ENCODE data around the gene ADCY9. TPM values are rescaled to one million over a fixed set of nuclear protein-coding genes. Genes with fewer than 3 reads are reported as not detected.
A peak's percentile ranks its signal among the peaks of the same experiment; 100 is the strongest.

Gene ADCY9
- total RNA-seq, 1 experiment from 2014 or later, result 7.1 TPM

DNA sequence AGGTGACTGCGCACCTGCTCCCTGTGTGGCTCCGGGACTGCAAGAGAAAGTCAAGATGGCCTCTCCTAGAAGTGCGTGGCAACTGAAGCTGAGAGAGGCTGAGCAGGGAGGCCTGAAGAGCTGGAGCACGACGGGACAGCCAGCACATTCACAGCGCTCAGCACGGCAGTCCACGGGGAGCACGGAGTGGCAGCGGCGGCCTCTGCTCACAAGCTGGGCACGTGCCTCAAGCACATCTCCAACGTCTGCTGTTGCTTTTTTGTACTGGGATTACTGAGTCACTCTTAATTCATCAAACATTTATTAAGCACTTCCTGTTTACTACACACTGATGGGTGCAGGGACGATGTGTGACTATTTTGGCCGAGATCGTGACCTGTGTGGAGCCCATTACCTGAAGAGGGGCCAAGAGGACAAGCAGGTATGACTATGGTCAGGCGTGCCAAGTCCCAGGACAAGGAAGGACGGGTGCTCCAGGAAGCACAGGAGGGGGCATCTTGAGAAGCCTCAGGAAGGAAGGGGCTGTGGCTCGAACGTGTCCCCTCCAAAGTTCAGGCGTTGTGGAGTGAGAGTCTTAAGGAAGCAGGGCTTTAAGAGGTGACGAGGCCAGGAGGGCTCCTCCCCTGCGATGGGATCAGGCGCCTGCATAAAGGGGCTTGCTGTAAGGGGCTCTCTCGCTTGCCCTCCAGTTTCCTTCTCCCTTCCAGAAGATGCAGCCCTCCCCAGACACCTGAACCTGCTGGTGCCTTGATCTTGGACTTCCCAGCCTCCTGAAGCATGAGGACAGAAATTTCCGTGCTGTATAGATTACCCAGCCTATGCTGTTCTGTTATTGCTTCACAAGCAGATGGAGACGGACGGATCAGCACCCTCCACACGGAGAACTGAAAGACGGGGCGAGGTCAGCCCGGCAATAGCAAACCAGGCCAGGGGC is 105.8 kb downstream of the ADCY9 start:
- TF ChIP-seq, protein P1, sequence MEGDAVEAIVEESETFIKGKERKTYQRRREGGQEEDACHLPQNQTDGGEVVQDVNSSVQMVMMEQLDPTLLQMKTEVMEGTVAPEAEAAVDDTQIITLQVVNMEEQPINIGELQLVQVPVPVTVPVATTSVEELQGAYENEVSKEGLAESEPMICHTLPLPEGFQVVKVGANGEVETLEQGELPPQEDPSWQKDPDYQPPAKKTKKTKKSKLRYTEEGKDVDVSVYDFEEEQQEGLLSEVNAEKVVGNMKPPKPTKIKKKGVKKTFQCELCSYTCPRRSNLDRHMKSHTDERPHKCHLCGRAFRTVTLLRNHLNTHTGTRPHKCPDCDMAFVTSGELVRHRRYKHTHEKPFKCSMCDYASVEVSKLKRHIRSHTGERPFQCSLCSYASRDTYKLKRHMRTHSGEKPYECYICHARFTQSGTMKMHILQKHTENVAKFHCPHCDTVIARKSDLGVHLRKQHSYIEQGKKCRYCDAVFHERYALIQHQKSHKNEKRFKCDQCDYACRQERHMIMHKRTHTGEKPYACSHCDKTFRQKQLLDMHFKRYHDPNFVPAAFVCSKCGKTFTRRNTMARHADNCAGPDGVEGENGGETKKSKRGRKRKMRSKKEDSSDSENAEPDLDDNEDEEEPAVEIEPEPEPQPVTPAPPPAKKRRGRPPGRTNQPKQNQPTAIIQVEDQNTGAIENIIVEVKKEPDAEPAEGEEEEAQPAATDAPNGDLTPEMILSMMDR (IDR thresholded peaks at IDR 0.05; ENCODE audit: unreplicated experiment), result no peak
- no peak for DNase-seq
- peaks cover 53% of the 10 kb centered on the region for H3K4me1 Mint-ChIP-seq (ENCODE audit: low read depth, unreplicated experiment)
- no peaks in the 10 kb centered on the region for H3K27me3 Mint-ChIP-seq (ENCODE audit: unreplicated experiment)
- H3K4me3 Mint-ChIP-seq (ENCODE audit: low read depth, unreplicated experiment), result peak overlapping the region; percentile 43
- H3K9me3 Mint-ChIP-seq (ENCODE audit: low read depth, unreplicated experiment), result no peaks in the 10 kb centered on the region
- CTCF ChIA-PET, result interaction anchor here (1.0 kb wide), 1 partner anchor 104 kb away, joined by 3 read pairs; no protein-coding TSS in a partner anchor
- peaks cover 9% of the 10 kb centered on the region for H3K36me3 Mint-ChIP-seq (ENCODE audit: insufficient read depth, unreplicated experiment)
- peak overlapping the region; percentile 61 for H3K27ac Mint-ChIP-seq (ENCODE audit: unreplicated experiment)
- no TSS peak for BruUV-seq (replicated peaks)
- intact Hi-C loops (cut with micrococcal nuclease; ENCODE audit: unreplicated experiment), result no loop called here

DNA sequence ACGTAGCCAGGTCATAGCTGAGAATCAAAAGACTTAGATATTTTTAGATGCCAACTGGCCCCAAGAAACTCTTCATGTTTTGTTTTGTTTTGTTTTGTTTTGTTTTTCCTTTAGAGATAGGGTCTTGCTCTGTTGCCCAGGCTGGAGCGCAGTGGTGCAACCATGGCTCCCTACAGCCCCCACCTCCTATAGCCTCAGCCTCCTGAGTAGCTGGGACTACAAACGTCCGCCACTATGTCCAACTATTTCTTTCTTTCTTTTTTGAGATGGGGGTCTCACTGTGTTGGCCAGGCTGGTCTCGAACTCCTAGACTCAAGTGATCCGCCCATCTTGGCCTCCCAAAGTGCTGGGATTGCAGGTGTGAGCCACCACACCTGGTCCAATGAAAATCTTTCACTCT is 107.1 kb downstream of the ADCY9 start:
- CTCF ChIA-PET, result interaction anchor here (0.6 to 1.0 kb wide), 2 partner anchors 44 to 105 kb away, joined by 3 to 5 read pairs; no protein-coding TSS in a partner anchor
- Mint-ChIP-seq H3K27me3 (ENCODE audit: unreplicated experiment) (no peaks in the 10 kb centered on the region), H3K36me3 (ENCODE audit: insufficient read depth, unreplicated experiment) (peaks cover 6% of the 10 kb centered on the region), H3K9me3 (ENCODE audit: low read depth, unreplicated experiment) (no peaks in the 10 kb centered on the region), H3K27ac (ENCODE audit: unreplicated experiment) (no peak overlapping the region), H3K4me1 (ENCODE audit: low read depth, unreplicated experiment) (peaks cover 44% of the 10 kb centered on the region), H3K4me3 (ENCODE audit: low read depth, unreplicated experiment) (no peak overlapping the region)
- DNase-seq, result no peak
- BruUV-seq (replicated peaks), result no TSS peak
- TF ChIP-seq, protein P1 (IDR thresholded peaks at IDR 0.05; ENCODE audit: unreplicated experiment), result no peak
- intact Hi-C loops (cut with micrococcal nuclease; ENCODE audit: unreplicated experiment), result no loop called here

DNA sequence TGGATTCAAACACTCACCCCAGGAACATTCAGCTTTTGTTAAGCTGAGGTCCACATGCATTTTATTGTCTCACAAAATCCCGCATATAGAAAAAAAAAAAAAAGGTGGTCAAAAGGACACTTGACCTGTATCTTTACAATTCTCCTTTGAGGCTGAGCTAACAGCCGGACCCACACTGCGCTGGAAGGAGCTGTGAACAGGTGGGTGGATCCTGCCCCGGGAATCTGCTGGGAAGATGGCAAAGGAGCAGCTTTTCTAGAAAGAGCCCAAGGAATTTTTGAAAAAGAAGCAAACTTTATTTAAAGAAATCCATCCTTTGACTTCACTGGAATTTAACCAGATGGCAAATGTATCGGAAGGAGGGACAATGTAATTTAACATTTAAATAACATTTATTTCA is 108.1 kb downstream of the ADCY9 start:
- H3K4me1 Mint-ChIP-seq (ENCODE audit: low read depth, unreplicated experiment), result peaks cover 33% of the 10 kb centered on the region
- no TSS peak for BruUV-seq (replicated peaks)
- no peaks in the 10 kb centered on the region for H3K9me3 Mint-ChIP-seq (ENCODE audit: low read depth, unreplicated experiment)
- H3K4me3 Mint-ChIP-seq (ENCODE audit: low read depth, unreplicated experiment), result no peak overlapping the region
- CTCF ChIA-PET, result no interaction called here
- no peaks in the 10 kb centered on the region for H3K27me3 Mint-ChIP-seq (ENCODE audit: unreplicated experiment)
- no peak for DNase-seq
- intact Hi-C loops (cut with micrococcal nuclease; ENCODE audit: unreplicated experiment), result no loop called here
- peaks cover 6% of the 10 kb centered on the region for H3K36me3 Mint-ChIP-seq (ENCODE audit: insufficient read depth, unreplicated experiment)
- TF ChIP-seq, protein P1 (IDR thresholded peaks at IDR 0.05; ENCODE audit: unreplicated experiment), result no peak
- H3K27ac Mint-ChIP-seq (ENCODE audit: unreplicated experiment), result no peak overlapping the region

DNA sequence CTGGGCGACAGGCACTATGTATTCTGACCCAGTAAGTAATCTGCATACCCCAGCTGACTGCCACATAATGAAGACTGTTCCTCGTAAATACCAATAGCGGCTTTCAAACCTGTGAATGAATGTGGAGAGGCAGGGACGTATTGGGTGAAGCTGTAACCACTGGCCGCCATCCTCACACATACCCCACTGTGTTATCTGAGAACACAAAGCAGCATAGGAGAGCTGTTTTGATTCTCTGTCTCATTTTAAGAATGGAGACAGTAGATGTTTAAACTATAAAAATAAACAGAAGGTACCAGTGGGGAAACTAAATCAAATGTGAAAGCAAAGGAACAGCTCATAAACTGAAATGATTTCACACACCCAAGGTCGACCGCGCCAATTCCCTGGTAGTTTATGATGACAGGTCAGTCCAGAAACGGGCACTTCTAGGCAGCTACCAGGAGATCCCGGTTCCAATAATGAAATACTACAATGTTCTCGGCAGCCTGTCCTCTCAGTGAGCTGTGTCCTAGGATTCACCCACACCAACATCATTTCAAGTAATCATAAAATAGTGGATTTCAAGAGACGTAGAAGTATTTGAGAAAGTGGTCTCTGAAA is 109.7 kb downstream of the ADCY9 start:
- no peaks in the 10 kb centered on the region for H3K27me3 Mint-ChIP-seq (ENCODE audit: unreplicated experiment)
- H3K4me3 Mint-ChIP-seq (ENCODE audit: low read depth, unreplicated experiment), result no peak overlapping the region
- peaks cover 6% of the 10 kb centered on the region for H3K36me3 Mint-ChIP-seq (ENCODE audit: insufficient read depth, unreplicated experiment)
- peaks cover 19% of the 10 kb centered on the region for H3K4me1 Mint-ChIP-seq (ENCODE audit: low read depth, unreplicated experiment)
- TF ChIP-seq, protein P1 (IDR thresholded peaks at IDR 0.05; ENCODE audit: unreplicated experiment), result no peak
- DNase-seq, result no peak
- CTCF ChIA-PET, result interaction anchor here (0.6 kb wide), 1 partner anchor 15 kb away, joined by 7 read pairs; no protein-coding TSS in a partner anchor
- no peak overlapping the region for H3K27ac Mint-ChIP-seq (ENCODE audit: unreplicated experiment)
- no peaks in the 10 kb centered on the region for H3K9me3 Mint-ChIP-seq (ENCODE audit: low read depth, unreplicated experiment)
- BruUV-seq (replicated peaks), result no TSS peak
- intact Hi-C loops (cut with micrococcal nuclease; ENCODE audit: unreplicated experiment), result no loop called here
